GM18519 (cell line): ENCODE results near the gene PLCB1.

Experiments used
- ATAC-seq: cut with Tn5 transposase; IDR thresholded peaks from one replicate; pipeline ENCODE4 v1.9.1; 2021; ENCODE audit warnings: mild to moderate bottlenecking, moderate library complexity; ENCODE audit not compliant: unreplicated experiment, low FRiP score

The PLCB1 gene

GRCh38 chr20:8205996-8206395 lies 73.9 kb downstream of the PLCB1 start:
- no peak for ATAC-seq

GRCh38 chr20:8208226-8208625 lies 76.2 kb downstream of the PLCB1 start:
- ATAC-seq, result no peak

- ATAC-seq, result no peak
Measured at GRCh38 chr20:8209061-8209460, 77.0 kb downstream of the PLCB1 start.

GRCh38 chr20:8210749-8211148 lies 78.7 kb downstream of the PLCB1 start:
- no peak for ATAC-seq

- peak; percentile 48 for ATAC-seq
Measured at GRCh38 chr20:8212286-8212685, 80.2 kb downstream of the PLCB1 start.

GRCh38 chr20:8213270-8213669 lies 81.2 kb downstream of the PLCB1 start:
- ATAC-seq, result no peak

GRCh38 chr20:8213831-8214587 lies 81.9 kb downstream of the PLCB1 start:
- peak; percentile 76 for ATAC-seq

GRCh38 chr20:8215361-8215781 lies 83.3 kb downstream of the PLCB1 start:
- ATAC-seq, result no peak

GRCh38 chr20:8216375-8217200 lies 84.5 kb downstream of the PLCB1 start:
- no peak for ATAC-seq

- ATAC-seq, result no peak
Measured at GRCh38 chr20:8218861-8219260, 86.8 kb downstream of the PLCB1 start.

- no peak for ATAC-seq
Measured at GRCh38 chr20:8219403-8219802, 87.3 kb downstream of the PLCB1 start.

GRCh38 chr20:8220716-8221115 lies 88.7 kb downstream of the PLCB1 start:
- no peak for ATAC-seq

GRCh38 chr20:8221887-8222419 lies 89.9 kb downstream of the PLCB1 start:
- ATAC-seq, result peak; percentile 57

- no peak for ATAC-seq
Measured at GRCh38 chr20:8223091-8223870, 91.2 kb downstream of the PLCB1 start.

GRCh38 chr20:8225658-8226057 lies 93.6 kb downstream of the PLCB1 start:
- ATAC-seq, result no peak

GRCh38 chr20:8226106-8226505 lies 94.0 kb downstream of the PLCB1 start:
- no peak for ATAC-seq

- ATAC-seq, result no peak
Measured at GRCh38 chr20:8227293-8227692, 95.2 kb downstream of the PLCB1 start.

- no peak for ATAC-seq
Measured at GRCh38 chr20:8228315-8228714, 96.2 kb downstream of the PLCB1 start.

- no peak for ATAC-seq
Measured at GRCh38 chr20:8229090-8229489, 97.0 kb downstream of the PLCB1 start.

GRCh38 chr20:8231038-8231437 lies 99.0 kb downstream of the PLCB1 start:
- ATAC-seq, result no peak

GRCh38 chr20:8232332-8232731 lies 100.3 kb downstream of the PLCB1 start:
- ATAC-seq, result no peak
